ENCODE results near the gene ADAM12.

Gene ADAM12

DNA sequence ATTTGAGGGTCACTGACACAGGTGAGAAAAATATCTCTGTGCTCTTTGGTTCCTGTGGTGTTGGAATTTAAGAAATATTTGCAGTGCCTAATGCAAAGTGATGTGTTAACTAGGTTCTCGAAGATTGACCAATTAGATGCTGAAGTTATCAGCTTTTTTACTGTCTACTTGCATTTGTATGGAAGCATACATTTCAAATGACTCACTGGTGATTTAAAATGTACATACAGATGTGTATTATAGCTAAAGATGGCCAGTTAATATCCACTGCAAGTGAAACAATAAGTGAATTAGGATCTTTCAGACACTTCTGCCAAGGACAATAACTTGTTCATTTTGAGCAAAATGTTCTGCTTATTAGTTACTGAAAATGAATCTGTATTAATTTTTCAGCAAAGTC lies 287.0 kb downstream of the ADAM12 start:
- DNase-seq: no peak

DNA sequence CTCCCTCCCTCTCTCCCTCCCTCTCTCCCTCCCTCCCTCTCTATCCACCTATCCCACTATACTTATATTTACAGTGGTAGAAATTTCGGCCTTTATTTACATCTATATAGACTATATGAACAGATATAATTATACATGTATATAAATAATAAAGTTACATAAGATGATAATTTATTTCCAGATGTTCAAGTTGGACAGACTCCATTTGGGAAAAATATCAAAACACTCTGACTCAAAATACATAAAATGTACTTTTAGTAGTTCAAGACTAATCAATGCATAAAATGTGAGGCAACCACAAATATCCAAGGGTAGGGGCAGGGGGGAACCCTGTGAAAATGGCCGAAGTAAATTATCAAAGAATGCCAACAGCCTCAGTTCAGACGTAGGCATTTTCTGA lies 288.9 kb downstream of the ADAM12 start:
- DNase-seq: no peak

DNA sequence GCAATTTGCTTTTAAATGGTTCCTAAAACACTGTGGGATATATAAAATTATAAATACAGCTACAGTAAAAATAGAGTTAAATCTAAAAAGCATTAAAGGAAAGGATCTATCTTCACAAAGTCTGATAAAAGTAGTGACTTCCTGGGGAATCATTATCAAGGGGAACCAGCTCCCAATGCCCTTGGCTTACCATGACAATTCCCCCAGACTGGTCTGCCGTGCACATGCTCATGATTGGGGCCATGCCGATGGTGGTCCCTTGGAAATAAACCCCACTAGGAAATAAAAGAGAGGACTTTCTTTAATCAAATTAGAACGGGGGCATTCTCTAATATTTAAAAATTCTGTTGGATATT lies 290.1 kb downstream of the ADAM12 start:
- DNase-seq: no peak

DNA sequence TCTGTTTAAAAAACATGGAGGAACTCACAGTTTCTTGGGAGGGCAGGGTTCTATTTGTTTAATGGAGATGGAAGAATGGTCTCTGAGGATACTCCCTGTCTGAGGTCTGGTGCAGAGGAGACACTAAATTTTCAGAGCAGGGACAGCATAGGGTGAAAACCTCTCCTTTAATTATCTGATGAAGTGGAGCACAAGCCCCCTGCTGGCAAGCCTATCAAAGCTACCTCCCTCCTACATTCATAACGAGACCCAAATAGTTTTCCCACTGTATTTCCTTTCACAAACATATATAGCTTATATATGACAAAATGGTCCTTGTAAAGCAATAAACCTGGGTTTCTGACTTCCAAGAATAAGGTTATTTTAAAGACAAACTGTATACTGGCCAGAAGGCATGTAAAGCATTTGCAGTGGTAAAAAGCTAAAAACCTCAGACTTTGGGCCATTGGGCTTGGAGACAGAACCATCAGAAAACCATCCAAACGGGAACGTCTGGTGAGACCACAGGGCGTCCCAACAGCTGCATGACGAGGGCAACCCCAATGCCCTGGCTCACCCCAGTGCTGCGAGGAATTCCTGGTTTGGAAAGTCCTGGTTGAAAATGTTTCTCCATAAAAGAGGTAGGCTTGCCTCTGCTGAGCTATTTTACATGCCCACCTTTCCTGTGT lies 290.6 kb downstream of the ADAM12 start:
- DNase-seq: no peak

DNA sequence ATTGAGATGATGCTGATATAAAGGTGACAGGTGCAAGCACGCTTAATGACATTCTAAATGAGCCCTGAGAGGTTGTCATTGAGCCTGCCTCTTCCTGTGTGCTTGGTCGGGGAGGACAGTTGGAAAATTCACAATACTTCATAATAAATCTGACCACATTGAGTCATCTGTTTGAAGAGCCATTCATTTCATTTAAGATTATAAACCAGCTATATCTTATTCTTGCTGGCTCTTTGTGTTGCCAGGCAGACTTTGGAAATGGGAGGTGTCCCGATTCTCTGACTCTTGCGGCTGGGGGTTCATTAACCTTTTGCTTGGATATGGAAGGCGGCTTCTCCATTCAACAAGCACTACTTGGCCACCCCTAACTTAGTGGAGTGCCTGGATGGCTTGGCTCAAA lies 293.7 kb downstream of the ADAM12 start:
- no peak for DNase-seq

DNA sequence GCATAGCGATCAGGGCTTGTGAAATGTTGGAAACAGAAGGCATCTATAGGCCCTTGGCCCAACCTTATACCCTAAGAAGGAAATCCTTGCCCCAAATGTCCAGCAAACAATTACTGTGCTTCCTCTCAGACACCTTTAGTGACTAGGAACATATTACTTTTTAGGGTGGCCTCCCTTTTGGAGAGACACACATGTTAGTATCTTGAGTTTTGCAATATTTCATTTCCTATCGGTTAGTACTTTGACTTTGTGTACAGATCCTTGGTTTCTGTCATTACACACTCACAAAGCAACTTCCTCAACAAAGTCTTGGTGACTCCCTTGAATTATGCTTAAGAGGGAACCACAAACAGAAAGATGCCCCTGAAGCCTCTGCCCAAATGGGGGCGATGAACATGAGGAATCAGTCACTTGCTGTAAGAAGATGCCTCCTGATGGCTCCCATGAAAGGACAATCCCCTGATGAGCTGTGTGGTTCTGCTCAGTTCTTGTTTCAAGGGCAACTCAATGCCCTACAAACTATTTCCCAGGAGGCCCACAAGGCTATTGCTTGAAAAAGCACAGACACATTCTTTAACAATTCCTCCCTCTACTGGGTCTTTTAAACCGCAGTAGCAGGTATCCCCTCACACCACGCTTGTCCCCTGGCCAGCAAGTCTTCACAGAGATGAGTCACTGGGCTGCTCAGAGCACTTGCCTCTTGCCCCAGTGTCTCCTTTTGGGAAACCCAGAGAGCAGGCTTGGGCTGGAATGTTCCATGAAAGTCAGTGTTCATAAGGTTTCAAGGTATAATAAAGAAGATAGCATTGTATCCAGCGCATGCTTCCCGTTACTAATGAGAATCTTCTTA lies 295.7 kb downstream of the ADAM12 start:
- DNase-seq: no peak

DNA sequence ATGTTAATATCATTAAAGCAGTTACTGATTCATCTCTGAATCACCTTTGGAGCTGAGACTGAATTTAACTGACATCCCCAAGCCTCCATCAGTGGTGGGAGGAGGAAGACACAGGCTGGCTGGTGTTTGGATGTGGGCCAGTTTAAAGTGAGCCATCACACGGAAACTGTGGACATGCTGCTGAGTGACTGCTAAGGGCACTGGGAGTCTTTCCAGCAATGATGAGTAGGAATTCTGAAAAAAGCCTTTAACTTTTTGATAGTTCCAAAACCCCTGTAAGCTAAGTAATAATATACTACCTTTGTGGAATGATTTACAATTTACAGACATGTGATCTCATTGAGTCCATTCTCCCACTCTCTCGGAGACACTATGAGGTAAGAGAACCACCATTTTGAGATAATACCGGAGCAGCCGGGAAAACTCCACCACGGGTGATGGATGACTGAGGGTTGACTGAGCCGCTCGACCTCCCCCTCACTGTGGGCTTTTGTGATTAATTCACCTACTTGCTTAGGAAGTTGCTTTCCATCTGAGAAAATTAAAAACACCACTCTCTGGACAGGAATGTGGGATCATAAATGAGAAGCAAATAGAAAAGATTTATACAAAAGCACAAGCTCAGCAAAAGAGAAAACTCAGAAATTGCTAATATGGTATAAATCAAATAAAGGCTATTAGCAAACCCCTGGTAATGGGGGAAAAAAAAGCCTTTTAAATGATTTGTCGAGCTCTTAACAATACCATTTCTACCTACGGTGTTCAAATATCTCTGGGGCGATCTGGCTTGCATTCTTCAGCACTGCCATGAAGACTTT lies 297.2 kb downstream of the ADAM12 start:
- no peak for DNase-seq

DNA sequence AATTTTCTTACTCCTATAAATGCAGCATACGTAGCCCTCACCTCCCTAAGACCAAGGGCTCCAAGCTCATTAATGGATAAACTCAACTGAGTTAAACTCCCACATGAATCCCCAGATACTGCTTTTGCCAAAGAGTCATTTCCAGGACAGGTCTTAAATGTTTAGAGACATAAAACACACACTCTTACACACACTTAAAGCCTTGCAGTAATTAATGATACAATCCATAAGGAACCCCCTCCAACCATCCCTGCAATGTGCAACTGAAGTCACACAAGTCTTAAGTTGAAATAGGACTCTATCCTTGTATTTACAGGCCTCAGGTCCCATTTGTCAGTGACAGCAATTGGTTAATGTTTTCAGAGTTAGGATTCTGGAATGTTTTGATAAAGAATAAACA lies 297.8 kb downstream of the ADAM12 start:
- no peak for DNase-seq

DNA sequence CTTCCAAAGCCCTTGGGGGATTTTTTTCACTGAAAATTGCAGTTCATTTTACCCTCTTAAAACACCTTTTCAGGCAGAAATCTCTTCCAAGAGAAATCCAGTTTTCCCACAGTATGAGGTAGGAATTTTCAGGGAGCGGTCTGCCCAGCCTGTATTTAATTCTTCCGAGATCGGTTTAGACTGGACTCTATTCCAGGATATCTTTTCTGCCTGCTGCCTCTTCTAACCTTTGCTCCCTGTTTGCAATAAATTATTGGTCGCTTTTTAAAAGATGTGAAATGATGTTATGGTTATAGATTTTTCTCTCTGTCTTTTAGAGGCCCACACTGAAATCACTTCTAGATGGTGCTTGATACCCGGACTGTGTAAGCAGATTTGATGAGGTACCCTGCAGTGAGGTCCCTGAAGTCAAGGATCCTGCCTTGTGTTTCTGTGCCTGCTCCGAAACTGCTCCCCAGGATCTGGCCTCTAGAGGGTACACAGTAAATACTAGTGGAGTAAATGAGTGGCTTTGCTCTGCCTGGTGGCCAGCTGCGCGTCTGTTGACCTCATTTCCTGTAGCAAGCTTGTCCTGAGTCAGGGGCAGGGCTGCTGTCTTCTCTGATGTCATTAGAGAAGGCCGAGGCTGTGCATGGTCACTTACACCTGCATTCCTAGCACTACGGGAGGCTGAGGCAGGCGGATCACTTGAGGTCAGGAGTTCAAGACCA lies 300.3 kb downstream of the ADAM12 start:
- DNase-seq: no peak

DNA sequence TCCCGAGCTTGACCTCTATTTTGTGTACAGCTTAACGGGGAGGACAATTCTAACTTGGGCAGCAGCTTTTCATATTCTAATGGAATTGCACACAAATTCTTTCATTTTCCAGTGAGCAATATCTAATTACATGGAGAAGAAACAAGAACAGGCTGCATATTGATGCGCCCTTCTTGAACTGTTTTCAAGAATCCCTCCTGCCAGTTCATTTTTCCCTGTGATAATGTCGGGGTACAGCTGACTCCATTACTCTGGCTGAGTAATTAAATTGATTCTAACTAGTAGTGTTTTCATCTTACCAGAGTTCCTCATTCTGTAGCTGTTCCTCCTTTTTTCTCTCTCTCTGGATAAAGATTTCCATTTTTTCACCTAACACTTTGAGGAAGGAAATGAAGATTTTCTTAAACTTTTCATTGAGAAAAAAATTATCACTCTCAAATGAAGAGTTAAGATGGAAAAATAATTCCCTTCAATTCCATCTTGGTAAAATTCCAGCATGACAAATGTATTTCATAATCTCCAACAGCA lies 301.1 kb downstream of the ADAM12 start:
- no peak for DNase-seq

DNA sequence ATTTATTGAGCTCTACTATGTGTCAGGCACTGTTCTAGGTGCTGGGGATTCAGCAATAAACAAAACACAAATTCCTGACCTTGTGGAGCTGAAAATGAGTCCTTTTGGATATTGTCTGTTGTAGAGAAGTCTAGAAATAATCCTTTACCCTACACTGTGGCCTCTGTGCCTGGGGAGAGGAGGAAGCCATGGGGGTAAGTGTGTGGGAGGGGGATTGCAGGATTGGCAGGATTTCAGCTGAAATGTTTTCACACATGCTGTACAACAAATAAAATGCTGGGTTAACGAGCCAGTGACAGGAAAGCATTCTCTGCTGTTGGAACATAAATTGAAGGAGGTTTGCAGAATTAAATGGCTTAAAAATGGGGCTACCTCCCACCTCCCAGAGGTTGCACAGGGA lies 302.5 kb downstream of the ADAM12 start:
- DNase-seq: no peak

DNA sequence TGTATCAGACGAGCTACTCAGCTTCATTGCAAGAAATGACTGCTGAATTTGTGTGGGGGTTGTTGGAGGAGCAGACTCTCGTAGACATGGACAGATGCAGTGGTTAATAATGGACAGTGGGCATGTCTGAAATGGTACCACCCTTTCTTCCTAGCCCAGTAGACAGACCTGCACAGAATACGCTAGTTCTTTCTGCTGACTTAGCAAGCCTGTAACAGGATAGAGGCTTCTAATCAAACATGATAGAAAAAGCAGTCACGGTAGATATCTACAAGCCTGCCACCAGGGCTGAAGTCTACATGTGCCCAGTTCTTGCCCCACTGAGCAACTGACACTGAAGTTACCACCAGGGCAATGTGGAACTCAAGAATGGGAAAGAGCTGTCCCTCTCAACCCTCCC lies 303.9 kb downstream of the ADAM12 start:
- DNase-seq: no peak

DNA sequence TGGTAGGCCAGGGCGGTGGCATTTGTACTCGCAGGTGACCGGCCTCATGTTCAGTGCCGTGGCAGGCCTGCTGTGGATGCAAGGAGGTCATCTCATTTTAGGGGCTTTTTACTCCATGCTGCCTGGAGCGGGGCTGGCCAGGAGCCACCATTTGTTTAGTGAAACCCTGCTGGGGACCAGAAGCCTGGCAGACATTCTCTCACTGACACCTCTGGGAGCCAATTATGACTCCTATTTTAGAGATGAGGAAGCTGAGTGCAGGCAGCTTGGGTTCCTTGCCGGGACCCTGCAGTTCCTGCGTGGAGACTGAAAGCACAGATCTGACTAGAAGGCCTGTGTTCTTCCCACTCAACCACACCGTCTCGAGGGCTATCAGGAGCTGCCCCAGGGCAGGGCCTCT lies 305.3 kb downstream of the ADAM12 start:
- DNase-seq: no peak

DNA sequence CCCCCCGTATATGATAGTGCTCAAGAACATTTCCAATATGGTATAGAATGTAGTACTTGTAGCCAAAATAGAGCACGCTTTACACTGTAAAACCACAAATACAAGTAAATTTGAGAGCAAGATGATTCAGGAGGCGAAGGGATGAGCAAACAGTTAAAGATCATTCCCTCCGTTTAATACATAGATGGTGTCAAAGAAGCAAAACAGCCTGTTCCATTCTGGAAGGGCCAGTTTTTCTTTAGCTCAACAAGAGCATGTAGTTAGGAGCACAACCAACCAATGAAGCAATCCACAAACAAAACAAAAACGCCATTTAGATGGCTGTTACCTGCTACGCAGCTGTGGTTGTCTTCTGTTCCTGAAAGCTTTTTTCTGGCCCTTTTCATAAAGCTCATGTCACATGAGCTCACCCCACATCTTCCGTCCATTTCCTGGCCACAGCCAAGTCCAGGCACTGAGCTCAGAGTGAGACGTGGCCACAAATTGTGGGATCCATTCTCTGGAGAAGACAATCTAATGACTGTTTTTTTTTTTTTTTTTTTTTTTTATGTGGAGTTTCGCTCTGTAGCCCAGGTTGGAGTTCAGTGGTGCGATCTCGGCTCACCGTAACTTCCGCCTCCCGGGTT lies 306.3 kb downstream of the ADAM12 start:
- DNase-seq: no peak

DNA sequence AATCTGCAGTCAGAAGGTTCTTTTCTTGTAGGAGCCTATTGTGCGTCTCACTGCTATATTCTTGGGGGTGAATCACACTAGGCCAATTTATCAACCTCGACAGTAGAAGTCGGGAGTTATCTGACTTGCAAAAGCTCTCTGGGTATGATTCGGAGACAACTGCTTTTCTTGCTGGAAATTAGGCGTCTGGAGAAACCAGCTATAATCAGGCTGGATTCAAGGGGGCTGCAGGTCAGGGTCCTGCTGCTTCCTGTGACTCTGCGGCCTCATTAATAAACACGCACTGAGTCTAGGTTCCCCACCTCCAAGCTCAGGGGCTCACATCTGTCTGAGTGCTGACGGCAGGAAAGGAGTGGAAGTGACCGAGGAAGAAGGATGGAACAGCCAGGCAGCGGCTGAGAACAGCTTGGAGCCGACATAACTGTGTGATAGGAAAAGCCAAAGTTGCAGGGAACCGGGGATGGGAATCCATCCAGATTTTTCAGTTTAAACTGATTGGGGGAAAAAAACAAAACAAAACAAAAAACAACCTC lies 307.3 kb downstream of the ADAM12 start:
- no peak for DNase-seq

DNA sequence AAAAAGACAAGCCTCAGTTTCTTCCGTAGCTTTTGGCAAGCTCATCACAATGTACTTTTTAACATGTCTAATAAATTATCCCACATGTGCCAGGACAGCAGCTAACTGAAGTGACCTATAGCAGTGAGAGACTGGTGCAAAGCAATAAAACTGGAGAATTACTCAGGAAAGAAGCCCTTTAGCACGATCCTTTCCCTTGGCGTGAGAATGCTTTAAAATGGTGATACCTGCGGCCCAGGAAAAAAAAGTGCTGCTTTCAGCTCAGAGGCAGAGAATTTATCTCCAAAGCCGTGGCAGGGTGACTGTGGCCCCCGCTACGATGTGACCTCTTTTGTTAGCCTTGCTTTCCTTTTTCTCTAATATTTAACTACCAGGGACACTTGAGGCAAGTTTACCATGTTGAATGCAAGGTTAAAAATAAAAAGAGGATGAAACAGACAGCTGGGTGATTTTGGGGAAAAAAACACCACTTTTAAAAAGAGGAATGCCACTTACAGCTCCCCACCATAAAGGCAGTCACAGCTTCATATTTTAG lies 307.9 kb downstream of the ADAM12 start:
- DNase-seq: no peak

DNA sequence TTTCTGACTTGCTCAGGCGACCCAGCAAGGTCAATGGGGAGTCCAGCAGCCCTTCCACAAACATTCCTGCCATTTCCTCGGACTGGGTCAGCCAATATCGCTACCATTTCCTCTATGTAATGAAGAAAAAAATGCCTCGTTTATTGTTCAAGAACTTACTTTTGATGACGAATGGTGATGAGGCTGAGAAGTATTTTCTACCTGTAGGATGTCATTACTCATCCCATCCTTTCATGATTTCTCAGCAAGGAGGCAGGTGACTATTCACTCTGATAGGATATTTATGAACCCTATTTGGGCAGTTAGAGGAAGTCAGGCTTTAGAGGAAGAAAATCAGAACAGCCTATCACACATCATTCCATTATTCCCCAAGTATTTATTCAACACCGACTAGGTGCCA lies 313.3 kb downstream of the ADAM12 start:
- no peak for DNase-seq

DNA sequence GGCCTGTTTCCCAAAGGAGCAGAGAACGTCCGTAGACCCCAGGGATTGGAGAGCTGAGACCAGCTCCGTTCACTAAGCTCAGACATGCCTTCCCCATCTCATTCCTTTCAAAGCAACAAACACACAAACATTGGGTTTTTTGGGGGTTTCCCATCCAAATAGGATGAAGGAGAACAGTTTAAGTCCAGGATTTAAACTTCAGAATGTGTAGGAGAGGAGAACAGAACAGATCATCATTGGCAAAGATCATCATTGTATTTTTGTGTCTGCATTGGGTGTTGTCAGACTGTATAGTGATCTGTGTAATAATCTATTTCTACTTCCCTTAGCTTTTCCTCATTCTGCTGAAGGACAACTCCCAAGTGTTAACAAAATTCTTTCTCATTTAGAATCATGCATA lies 314.0 kb downstream of the ADAM12 start:
- no peak for DNase-seq

DNA sequence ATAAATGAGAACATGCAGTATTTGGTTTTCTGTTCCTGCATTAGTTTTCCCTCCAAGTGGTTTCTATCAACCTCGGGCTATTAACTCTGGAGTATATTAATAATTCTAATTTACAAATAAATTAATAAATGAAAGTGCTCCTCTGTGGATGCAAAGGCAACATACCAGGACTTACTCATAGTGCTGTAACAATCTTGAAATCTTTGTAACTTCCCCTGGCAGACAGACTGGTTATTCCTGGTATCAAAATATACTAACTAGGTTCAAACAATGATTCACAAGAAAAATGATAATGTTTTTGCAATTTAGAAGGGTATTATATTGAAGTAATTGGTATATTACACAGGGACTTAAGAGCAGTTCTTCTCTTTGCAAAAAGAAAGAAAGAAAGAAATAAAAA lies 314.7 kb downstream of the ADAM12 start:
- DNase-seq: no peak

DNA sequence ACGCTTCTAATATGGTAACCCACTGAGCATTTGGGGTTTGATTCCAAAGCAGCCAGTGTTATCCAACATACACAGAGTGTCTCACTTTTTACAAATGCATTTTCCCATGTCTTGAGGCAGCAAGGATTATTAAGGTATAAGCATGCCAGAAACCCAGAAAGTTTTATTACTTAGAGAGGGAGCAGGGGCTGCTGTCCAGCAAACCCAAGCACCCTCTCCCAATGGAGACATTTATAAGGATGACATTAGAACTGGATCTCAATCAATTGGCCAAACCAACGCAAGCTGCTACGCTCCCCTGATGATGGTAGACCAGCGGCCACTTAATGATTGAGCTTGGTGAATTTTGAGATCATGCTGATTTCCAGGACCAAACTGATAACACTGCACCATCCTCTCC lies 315.7 kb downstream of the ADAM12 start:
- no peak for DNase-seq

DNA sequence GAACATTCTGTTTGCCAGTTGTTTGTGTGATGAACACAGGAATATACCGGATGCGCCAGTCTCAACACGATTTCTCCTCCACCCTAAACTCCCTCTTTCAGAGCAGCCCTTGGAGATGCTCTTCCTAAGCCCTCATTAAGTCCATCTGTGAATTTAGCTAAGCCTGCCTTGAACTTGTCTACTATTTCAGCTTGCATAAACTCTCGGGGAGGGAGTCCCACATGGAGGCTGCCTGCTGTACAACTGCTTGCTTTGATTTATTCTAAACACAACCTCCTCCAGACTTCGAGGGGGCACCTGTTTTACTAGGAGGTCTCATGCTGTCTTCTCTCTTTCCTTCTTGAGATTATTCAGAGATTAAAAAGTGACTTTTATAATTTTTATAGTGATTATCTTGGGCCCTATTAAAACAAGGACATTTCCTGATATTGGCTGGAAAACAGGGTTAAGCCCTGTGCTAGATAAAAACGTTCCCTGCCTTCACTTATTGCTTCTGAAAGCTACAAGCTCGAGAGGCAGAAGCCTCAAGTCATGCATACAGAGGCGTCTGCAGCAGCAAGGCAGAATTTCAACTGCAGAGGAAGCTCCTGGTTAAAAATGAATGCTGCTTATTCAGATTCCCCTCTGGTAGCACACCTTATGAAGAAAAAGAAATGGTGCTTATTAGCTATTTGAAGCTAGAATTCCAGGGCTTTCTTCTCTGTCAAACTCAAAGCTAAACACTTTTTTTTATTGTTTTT lies 317.6 kb downstream of the ADAM12 start:
- no peak for DNase-seq

All from CD4-positive, alpha-beta T cell treated with Interleukin-4 for 4 hours (primary cell).